Lower leg skin (tissue), 3 donors: ENCODE results near the gene DDI1.

Source experiments
- POLR2A ChIP-seq, 2 donors: fragments of 450-650 bp; IDR thresholded peaks; one replicate each; pipeline ENCODE4 v1.6.1; 2016 to 2017; ENCODE audit warnings: antibody characterized with exemption in 2 of 2, mild to moderate bottlenecking in 1 of 2, moderate library complexity in 1 of 2
- TF ChIP-seq, protein P1 (sequence below), 3 donors: fragments of 450-650 bp; IDR thresholded peaks; one replicate each; pipeline ENCODE4 v1.5.1; 2016; ENCODE audit warnings: antibody characterized with exemption in 3 of 3, mild to moderate bottlenecking in 3 of 3, moderate library complexity in 2 of 3

DNA sequence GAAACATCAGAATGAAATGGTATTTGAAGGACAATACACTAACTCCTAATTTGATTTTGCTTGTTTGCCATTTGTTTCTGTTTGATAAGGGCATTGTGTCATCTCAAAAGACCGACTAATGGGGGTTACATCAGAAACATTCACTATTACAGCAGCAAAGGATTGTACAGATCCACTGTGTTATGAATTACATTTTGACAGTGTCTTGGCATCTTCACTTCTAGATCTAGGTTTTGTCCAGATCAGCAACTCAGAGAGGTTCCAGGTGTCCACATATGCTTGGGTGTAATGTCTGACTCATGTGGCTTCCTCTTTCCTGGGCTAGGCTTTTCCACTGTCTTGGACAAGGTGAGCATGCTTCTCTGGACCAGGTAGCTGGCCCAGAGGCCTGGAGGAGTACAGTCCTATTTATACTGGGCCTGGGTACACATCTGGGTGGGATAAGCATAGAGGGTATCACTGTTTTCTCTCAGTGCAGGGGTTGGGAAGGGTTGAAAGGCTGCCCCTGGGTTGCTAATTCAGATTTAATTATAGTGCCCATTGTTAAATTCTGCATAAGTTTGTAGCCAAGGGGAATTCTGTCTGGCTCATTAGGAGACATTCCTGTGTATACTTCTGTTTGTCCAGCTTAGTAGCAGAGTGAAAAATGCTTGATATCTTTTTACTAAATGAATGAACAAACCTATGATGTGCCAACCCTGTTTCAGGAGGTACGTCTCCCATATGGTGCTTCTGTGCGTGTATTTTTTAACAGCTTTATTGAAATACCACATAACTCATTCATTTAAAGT is 23.8 kb downstream of the DDI1 start:
- TF ChIP-seq POLR2A (IDR thresholded peaks at IDR 0.05): no peak
- TF ChIP-seq, protein P1, sequence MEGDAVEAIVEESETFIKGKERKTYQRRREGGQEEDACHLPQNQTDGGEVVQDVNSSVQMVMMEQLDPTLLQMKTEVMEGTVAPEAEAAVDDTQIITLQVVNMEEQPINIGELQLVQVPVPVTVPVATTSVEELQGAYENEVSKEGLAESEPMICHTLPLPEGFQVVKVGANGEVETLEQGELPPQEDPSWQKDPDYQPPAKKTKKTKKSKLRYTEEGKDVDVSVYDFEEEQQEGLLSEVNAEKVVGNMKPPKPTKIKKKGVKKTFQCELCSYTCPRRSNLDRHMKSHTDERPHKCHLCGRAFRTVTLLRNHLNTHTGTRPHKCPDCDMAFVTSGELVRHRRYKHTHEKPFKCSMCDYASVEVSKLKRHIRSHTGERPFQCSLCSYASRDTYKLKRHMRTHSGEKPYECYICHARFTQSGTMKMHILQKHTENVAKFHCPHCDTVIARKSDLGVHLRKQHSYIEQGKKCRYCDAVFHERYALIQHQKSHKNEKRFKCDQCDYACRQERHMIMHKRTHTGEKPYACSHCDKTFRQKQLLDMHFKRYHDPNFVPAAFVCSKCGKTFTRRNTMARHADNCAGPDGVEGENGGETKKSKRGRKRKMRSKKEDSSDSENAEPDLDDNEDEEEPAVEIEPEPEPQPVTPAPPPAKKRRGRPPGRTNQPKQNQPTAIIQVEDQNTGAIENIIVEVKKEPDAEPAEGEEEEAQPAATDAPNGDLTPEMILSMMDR (IDR thresholded peaks at IDR 0.05): no peak
